Fibroblast of lung (primary cell): ENCODE data around the gene KLK13. TPM values are rescaled to one million over a fixed set of nuclear protein-coding genes. Genes with fewer than 3 reads are reported as not detected.

Experiments used
- DNase-seq, 2 donors: peaks; one replicate each; pipeline versions ENCODE4 v3.0.0 to v3.0.0-alpha.2; 2010; ENCODE audit warnings: low read depth in 2 of 2
- H2AFZ ChIP-seq: 2 replicates; pipeline ENCODE4 v1.5.1; 2012; ENCODE audit warnings: low read length, control low read depth, inconsistent platforms
- H3K27ac ChIP-seq: 2 replicates; pipeline ENCODE4 v1.5.1; 2011; ENCODE audit warnings: low read length, control low read depth; ENCODE audit not compliant: insufficient read depth
- H3K27me3 ChIP-seq: 2 replicates; pipeline ENCODE4 v1.5.1; 2011; ENCODE audit warnings: mild to moderate bottlenecking, low read length; ENCODE audit not compliant: control insufficient read depth, insufficient read depth
- H3K36me3 ChIP-seq: 2 replicates; pipeline ENCODE4 v1.5.1; 2011; ENCODE audit warnings: low read length; ENCODE audit not compliant: control insufficient read depth, insufficient read depth
- H3K4me1 ChIP-seq: 2 replicates; pipeline ENCODE4 v1.5.1; 2011; ENCODE audit warnings: low read length; ENCODE audit not compliant: control insufficient read depth, insufficient read depth; ENCODE audit errors: extremely low read depth
- H3K4me2 ChIP-seq: 2 replicates; pipeline ENCODE4 v1.5.1; 2011; ENCODE audit warnings: low read length, control low read depth; ENCODE audit not compliant: insufficient read depth; ENCODE audit errors: extremely low read depth
- H3K4me3 ChIP-seq, 4 experiments: fragments of 200-600 bp in 1 of 4; sonication (generic) in 1 of 4; replicated peaks in 1 of 4; 2 replicates each; pipeline ENCODE4 v1.5.1; 2011 to 2016; ENCODE audit warnings: low read length in 4 of 4, low read depth in 3 of 4, mild to moderate bottlenecking in 3 of 4, control low read depth in 2 of 4, inconsistent platforms in 1 of 4, mixed read lengths in 1 of 4; ENCODE audit not compliant: insufficient read depth in 1 of 4; ENCODE audit errors: control extremely low read depth in 1 of 4
- H3K79me2 ChIP-seq: 2 replicates; pipeline ENCODE4 v1.5.1; 2012; ENCODE audit warnings: mild to moderate bottlenecking, low read length, inconsistent platforms; ENCODE audit not compliant: control insufficient read depth, insufficient read depth
- H3K9ac ChIP-seq: 2 replicates; pipeline ENCODE4 v1.5.1; 2011; ENCODE audit warnings: mild to moderate bottlenecking, low read length, control low read depth; ENCODE audit not compliant: insufficient read depth
- H3K9me3 ChIP-seq: 2 replicates; pipeline ENCODE4 v1.5.1; 2012; ENCODE audit warnings: low read depth, low read length; ENCODE audit not compliant: control insufficient read depth, insufficient read depth
- H4K20me1 ChIP-seq: 2 replicates; pipeline ENCODE4 v1.5.1; 2011; ENCODE audit warnings: low read length; ENCODE audit not compliant: control insufficient read depth, insufficient read depth; ENCODE audit errors: extremely low read depth
- EZH2 ChIP-seq: IDR thresholded peaks from 2 replicates; pipeline ENCODE4 v1.5.1; 2012; ENCODE audit warnings: low read length, control low read depth, mild to moderate bottlenecking; ENCODE audit errors: missing control alignments
- polyA plus RNA-seq, 2 donors: library from polyadenylated mRNA; depleted of rRNA in 1 of 2; stranded (reverse) in 1 of 2; unstranded in 1 of 2; fragments of >200 nt; gene quantifications; 2 replicates each; pipeline ENCODE4 v1.2.1, GENCODE V29; 2011 to 2012; ENCODE audit warnings: missing spikeins in 1 of 2
- total RNA-seq: library from RNA; depleted of rRNA; stranded (reverse); fragments of >200 nt; gene quantifications from 2 replicates; pipeline ENCODE4 v1.2.1, GENCODE V29; 2014
- TF ChIP-seq, protein P1 (sequence below), 2 donors: IDR thresholded peaks in 1 of 2; conservative IDR thresholded peaks in 1 of 2; 1 replicate in 1 of 2; 2 replicates in 1 of 2; pipeline ENCODE4 v1.5.1; 2011 to 2012; ENCODE audit warnings: low read length in 2 of 2, control low read depth in 1 of 2, inconsistent platforms in 1 of 2, low read depth in 1 of 2, mild to moderate bottlenecking in 1 of 2

Gene KLK13
- total and polyA plus RNA-seq, 2 donors (not counting 1 experiment from before 2014, with no cell fraction given): not detected

DNA sequence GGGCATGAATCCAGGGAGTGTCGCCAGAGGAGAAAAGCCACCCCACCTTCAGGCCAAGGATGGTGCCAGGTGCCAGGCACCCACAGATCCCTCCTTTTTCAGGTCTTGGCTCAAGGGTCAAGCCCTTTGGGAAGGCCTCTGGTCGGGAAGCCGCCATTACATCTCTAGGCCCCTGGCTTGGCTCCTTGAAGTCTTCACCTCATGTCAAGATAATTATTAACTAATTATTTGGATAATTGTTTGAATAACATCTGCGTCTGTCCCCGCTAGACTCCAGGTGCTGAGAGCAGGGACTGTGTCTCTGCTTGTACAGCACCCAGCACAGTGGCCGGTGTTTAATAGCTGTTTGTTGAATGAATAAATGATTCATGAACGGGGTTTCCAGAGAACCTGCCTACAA is 1.2 kb downstream of the KLK13 start:
- no peaks in the 10 kb centered on the region for H3K36me3 ChIP-seq

DNA sequence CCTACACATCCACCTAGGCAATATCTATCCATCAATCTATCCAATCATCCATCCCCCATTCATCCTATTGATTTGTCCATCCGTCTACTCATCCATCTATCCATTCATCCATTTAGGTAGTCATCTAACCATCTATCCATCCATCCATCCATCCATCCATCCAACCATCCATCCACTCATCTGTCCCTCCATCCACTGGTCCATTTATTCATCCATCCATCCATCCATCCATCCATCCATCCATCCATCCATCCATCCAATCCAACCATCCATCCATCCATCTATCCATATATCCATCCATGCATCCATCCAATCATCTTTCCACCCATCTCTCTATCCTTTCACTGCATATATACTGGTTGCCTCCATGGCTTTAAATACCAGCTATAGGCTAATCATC is 3.9 kb downstream of the KLK13 start:
- DNase-seq: no peak
- Histone ChIP-seq H3K9ac (no peak overlapping the region), H3K4me3 (no peak overlapping the region), H4K20me1 (no peaks in the 10 kb centered on the region), H3K4me1 (no peaks in the 10 kb centered on the region), H3K36me3 (no peaks in the 10 kb centered on the region), H3K27me3 (no peaks in the 10 kb centered on the region), H3K9me3 (no peaks in the 10 kb centered on the region), H3K4me2 (no peak overlapping the region), H3K79me2 (no peaks in the 10 kb centered on the region), H3K27ac (no peak overlapping the region), H2AFZ (no peak overlapping the region)
- TF ChIP-seq, protein P1, sequence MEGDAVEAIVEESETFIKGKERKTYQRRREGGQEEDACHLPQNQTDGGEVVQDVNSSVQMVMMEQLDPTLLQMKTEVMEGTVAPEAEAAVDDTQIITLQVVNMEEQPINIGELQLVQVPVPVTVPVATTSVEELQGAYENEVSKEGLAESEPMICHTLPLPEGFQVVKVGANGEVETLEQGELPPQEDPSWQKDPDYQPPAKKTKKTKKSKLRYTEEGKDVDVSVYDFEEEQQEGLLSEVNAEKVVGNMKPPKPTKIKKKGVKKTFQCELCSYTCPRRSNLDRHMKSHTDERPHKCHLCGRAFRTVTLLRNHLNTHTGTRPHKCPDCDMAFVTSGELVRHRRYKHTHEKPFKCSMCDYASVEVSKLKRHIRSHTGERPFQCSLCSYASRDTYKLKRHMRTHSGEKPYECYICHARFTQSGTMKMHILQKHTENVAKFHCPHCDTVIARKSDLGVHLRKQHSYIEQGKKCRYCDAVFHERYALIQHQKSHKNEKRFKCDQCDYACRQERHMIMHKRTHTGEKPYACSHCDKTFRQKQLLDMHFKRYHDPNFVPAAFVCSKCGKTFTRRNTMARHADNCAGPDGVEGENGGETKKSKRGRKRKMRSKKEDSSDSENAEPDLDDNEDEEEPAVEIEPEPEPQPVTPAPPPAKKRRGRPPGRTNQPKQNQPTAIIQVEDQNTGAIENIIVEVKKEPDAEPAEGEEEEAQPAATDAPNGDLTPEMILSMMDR (conservative IDR thresholded peaks at IDR 0.05 in 1 of 2, IDR thresholded peaks at IDR 0.05 in 1 of 2; ENCODE audit: low read depth in 1 of 2, low read length in 2 of 2): no peak
- TF ChIP-seq EZH2: no peak

More for the DNA sequence above, 1.2 kb downstream of the KLK13 start:
- Histone ChIP-seq H3K79me2 (no peaks in the 10 kb centered on the region), H3K4me2 (no peak overlapping the region), H3K4me1 (no peaks in the 10 kb centered on the region), H2AFZ (no peak overlapping the region), H3K9ac (no peak overlapping the region), H3K27me3 (no peaks in the 10 kb centered on the region), H3K9me3 (no peaks in the 10 kb centered on the region), H4K20me1 (no peaks in the 10 kb centered on the region), H3K27ac (no peak overlapping the region), H3K4me3 (no peak overlapping the region)
- TF ChIP-seq, protein P1 (conservative IDR thresholded peaks at IDR 0.05 in 1 of 2, IDR thresholded peaks at IDR 0.05 in 1 of 2; ENCODE audit: low read depth in 1 of 2, low read length in 2 of 2): no peak
- no peak for TF ChIP-seq EZH2
- no peak for DNase-seq

DNA sequence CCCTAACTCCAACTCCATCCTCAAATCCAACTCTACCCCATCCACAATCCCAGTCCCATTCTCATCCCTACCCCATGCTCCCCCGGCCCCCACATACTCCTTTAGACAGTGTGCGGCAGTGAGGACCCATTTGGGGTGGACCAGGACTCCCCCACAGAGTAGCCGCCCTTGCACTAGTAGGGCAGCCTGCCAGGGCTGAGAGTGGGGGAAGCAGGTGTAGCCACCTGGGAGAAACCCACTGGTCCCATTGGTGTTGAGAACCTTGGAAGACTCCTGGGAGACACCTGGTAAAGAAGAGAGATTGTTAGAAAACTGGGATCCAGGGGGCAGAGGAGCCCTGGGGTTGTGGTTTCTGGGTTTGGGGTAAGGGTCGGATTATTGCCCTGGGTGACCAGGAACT is 4.6 kb downstream of the KLK13 start:
- Histone ChIP-seq H3K4me3 (no peak overlapping the region), H3K27me3 (no peaks in the 10 kb centered on the region), H3K9me3 (no peaks in the 10 kb centered on the region), H2AFZ (no peak overlapping the region), H3K27ac (no peak overlapping the region), H3K4me2 (no peak overlapping the region), H3K4me1 (no peaks in the 10 kb centered on the region), H3K79me2 (no peaks in the 10 kb centered on the region), H3K36me3 (no peaks in the 10 kb centered on the region), H3K9ac (no peak overlapping the region), H4K20me1 (no peaks in the 10 kb centered on the region)
- no peak for TF ChIP-seq EZH2
- TF ChIP-seq, protein P1 (conservative IDR thresholded peaks at IDR 0.05 in 1 of 2, IDR thresholded peaks at IDR 0.05 in 1 of 2; ENCODE audit: low read depth in 1 of 2, low read length in 2 of 2): no peak
- no peak for DNase-seq
